Choroid plexus epithelial cell (primary cell): Measurements from ENCODE around the gene TNFRSF8.
"Not testable (repeated sequence)": the region's sequence is repeated elsewhere in the genome, so short reads cannot be mapped to it uniquely, and the experiment has no call there.

Source experiments
- DNase-seq: peaks from one replicate; pipeline ENCODE4 v3.0.0-alpha.2; 2010; ENCODE audit warnings: low read depth
- H3K4me3 ChIP-seq: 2 replicates; pipeline ENCODE4 v1.5.1; 2011; ENCODE audit warnings: low read depth, mild to moderate bottlenecking, control low read depth, low read length, moderate library complexity
- CTCF ChIP-seq: conservative IDR thresholded peaks from 2 replicates; pipeline ENCODE4 v1.5.1; 2011; ENCODE audit warnings: low read depth, mild to moderate bottlenecking, control low read depth, inconsistent platforms, low read length, moderate library complexity

TNFRSF8 gene

GRCh38 chr1:12097321-12097720 is 34.2 kb downstream of the TNFRSF8 start:
- H3K4me3 ChIP-seq: no peak overlapping the region
- no peak for TF ChIP-seq CTCF
- peak; percentile 40 for DNase-seq

- TF ChIP-seq CTCF: no peak
- no peak overlapping the region for H3K4me3 ChIP-seq
- DNase-seq: no peak
Observed at GRCh38 chr1:12098786-12099185, 35.7 kb downstream of the TNFRSF8 start.

- DNase-seq: no peak
- no peak for TF ChIP-seq CTCF
- H3K4me3 ChIP-seq: no peak overlapping the region
Observed at GRCh38 chr1:12099610-12100009, 36.5 kb downstream of the TNFRSF8 start.

- no peak for DNase-seq
- H3K4me3 ChIP-seq: no peak overlapping the region
- TF ChIP-seq CTCF: no peak
Observed at GRCh38 chr1:12100071-12100470, 37.0 kb downstream of the TNFRSF8 start.

GRCh38 chr1:12101120-12101519 is 38.0 kb downstream of the TNFRSF8 start:
- DNase-seq, H3K4me3 ChIP-seq: not testable (repeated sequence)

GRCh38 chr1:12102066-12102465 is 39.0 kb downstream of the TNFRSF8 start:
- no peak for DNase-seq
- H3K4me3 ChIP-seq: no peak overlapping the region
- TF ChIP-seq CTCF: no peak

- DNase-seq: no peak
- TF ChIP-seq CTCF: no peak
- no peak overlapping the region for H3K4me3 ChIP-seq
Observed at GRCh38 chr1:12104417-12104816, 41.3 kb downstream of the TNFRSF8 start.

- no peak for DNase-seq
- no peak overlapping the region for H3K4me3 ChIP-seq
- TF ChIP-seq CTCF: no peak
Observed at GRCh38 chr1:12106153-12106552, 43.0 kb downstream of the TNFRSF8 start.
